ENCODE data around the gene GMPPB.
A peak's percentile ranks its signal among the peaks of the same experiment; 100 is the strongest.
"Not testable (repeated sequence)": the region's sequence is repeated elsewhere in the genome, so short reads cannot be mapped to it uniquely, and the experiment has no call there.

Gene GMPPB

DNA sequence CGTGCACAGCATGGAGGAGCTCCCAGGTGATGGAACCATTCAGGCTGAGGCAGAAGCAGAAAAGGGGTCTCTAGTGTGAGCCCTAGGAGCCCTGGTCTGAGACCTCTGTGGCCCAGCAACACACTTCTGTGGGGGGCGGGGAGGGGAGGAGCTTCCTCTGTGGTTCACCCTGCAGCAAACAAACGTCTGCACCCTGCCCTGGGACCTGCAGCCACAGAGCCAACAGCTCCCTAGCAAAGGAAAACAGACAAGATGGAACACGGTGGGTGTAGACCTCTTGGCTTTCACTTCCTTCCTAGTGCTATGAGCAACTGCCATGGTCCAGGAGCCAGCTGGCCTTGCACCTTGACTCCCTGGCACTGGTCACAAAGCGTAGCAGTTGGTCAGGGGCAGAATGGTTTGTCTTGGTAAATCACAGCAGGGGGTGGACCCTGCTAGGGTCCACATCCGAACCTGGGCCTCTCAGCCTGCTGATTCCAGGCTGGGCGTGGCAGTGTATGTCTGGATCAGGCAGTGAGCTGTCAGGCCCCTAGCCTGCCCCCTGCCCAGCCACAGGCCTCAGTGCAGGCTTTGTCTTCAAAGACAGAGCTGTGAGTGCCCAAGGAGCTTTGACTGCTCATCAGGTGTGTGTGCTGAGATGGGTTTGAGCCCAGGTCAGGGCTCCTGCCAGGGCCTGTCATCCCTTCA lies 11.0 kb downstream of the GMPPB start:
- no peak for DNase-seq

DNA sequence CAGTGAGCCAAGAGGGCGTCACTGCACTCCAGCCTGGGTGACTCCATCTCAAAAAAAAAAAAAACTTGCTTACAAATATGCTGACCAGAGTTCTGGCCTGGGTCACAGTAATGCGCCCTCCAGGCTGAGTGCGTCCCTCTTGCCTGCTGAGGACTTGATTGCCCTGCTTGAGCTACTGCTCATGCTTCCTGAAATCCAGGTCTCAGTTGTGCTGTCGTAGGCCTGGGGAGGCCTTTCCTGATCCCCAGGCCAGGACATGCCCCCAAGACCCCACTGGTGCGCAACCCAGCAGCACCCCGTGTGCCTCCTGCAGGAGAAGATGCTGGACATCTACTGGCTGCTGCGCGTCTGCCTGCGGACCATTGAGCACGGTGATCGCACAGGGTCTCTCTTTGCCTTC lies 11.6 kb downstream of the GMPPB start:
- no peak for DNase-seq

DNA sequence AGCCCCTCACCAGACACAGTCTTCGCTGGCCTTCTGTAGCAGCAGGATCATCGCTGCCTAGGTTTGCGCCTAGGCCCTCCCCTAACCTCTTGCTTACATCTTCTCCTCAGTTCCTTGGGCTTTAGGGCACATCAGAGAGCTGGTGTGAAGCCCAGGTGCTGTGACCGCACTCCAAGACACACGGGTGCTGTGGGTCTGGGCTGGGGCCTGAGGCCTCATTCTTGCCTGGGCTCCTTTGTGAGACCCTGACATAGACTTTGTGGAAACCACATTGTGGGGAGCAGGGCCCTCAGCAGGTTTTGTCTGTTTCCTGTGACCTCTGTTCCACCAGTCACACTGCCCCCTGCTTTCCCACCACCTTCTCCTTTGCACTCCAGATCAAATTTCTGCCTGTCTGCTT lies 12.3 kb downstream of the GMPPB start:
- no peak for DNase-seq

DNA sequence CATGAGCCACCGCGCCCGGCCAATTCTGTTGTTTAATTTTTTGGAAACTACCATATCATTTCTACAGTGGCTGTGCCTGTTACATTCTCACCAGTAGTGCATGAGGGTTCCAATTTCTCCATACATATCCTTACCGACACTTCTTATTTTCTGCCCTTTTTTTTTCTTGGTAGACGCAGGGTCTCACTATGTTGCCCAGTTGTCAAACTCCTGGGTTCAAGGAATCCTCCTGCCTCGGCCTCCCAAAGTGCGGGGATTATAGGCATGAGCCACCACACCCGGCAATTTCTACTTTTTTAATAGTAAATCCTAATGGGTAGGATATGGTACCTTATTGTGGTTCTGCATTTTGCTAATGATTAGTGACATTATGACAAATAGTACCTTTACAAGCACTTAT lies 13.9 kb downstream of the GMPPB start:
- no peak for DNase-seq

DNA sequence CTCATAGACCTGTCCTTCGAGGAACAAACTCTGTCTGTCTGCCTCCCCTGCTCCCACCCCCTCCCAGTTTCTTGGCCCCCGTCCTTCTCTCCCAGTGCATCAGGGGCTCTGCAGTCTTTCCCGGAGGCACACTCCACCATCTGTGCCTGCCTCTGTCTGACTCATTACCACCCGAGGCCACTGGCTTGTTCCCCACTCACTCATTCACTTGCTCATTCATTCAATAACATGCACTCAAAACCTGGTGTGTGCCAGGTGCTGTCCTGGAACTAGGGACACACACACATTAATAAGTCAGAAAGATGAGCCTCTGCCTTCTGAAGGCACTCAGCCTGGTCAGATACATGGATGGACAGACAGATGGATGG lies 16.7 kb downstream of the GMPPB start:
- DNase-seq: no peak

DNA sequence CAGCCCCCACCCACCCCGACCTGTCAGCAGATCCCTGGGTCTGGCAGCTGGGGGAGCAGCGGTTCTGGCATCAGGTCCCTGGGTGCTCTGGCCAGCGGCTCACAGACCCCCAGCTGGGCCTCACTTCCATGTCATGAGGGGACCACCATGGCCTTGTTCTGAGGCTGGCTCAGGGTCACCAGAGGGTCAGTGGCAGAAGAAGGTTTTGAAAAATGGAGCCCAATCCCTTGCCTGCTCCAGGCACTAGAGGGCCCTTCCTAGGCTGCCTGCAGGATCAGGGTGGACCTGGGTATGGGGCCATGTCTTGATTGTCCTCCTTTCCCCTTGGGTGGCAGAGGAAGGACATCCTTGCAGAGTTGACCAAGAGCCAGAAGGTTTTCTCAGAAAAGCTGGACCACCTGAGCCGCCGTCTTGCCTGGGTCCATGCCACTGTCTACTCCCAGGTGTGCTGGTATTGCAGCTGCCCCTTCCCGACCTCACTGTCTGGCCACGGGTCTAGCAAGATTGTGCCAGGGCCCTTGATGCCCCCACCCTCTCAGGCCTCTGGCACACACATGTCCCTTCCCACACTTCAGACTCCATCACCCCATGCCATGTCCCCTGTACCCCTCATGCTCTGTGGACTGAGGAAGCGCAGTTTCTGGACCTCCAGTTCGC lies 17.2 kb downstream of the GMPPB start:
- no peak for DNase-seq

DNA sequence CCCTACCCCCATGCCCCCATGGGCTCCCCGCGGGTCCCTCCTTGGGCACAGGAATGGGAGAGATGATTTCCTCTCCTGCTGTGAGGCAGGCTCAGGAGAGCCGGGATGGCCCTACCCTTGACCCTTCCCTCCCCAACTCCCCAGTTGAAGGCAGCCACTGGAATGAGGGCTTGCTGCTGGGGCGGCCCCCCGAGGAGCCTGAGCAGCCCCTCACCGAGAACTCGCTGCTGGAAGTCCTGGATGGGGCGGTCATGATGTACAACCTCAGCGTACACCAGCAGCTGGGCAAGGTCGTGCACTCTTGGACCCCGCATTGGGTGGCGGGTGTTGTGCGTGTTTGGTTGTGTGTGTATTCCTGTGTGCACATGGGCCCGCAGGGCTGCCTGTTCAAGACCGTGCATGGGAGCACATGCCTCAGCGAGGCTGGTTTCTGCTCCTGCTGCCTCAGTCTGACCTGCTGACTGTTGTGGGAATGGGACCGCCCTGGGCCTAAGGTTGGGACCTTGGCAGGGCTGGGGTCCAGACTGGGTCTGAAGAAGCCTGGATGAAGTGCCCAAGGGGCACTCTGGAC lies 18.3 kb downstream of the GMPPB start:
- DNase-seq: no peak

DNA sequence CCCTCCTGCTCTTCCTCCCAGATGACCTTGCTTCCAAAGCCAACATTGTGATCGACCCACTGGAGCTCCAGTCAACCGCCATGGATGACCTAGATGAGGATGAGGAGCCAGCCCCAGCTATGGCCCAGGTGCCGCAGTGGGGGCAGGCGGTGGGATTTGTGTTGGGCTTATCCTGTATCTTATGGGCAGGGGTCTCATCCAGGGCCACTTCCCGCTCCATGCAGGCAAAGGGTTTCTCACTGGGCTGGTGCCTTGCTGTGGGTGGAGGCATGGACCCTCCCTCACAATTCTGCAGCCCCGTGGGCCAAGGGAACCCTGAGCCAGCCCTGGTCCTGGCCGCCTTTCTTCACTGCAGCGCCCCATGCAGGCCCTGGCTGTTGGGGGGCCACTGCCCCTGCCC lies 19.1 kb downstream of the GMPPB start:
- DNase-seq: no peak

DNA sequence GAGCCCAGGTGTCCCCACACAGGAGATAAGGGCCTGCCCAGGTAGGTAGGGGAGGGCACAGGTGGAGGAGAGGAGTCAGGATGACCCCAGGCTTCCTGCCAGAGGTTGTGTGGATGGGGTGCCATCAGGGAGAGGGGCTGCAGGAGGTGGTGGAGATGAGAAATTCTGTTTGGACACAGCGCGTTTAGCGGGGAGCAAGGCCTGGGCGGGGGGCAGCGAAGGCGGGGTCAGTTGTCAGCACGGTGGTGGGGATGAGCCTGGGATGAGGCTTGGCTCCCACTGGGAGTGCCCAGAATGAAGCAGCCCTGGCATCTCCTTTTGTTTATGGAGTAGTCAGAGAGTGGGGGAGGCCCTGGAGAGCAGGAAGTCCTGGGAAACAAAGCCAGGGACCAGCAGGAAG lies 19.8 kb downstream of the GMPPB start:
- no peak for DNase-seq

DNA sequence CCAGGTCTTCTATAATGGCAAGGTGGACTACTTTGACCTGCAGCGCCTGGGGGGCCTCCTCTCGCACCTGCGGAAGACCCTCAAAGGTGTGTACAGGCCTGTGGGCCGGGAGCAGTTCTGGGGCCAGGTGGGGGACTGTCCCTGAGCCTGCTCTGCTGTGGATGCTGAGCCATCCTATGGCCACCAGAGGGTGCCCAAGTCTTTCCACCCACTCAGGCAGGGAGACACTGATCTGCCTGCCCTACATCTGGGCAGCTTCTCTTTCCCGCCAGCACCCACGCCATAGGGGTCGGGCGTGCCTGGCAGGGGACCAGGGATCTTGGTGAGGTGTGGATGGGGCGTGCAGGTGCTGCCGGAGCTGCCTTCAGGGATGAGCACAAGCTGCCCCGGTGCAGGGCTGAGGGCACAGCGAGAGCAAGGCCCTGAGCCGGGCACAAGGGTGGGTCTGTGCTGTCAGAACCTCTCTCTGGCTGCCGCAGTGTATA lies 20.3 kb downstream of the GMPPB start:
- DNase-seq: peak; percentile 63

DNA sequence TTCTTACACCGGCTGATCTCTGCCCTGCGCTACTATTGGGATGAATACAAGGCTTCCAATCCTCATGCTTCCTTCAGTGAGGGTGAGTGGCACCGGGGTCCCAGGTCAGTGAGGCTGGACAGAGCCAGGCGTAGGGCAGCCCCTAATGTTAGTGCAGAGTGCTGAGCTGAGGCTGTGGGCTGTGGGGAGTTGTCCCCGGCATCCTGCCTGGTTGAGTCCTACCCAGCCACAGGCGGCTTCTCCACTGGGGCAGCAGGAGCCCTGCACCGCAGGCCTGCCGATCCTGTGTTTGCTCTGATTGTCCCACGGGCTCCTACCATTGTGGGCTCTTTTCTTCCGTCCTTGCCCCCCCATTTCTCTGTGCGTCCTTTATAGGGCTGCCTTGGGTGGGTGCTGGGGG lies 21.1 kb downstream of the GMPPB start:
- DNase-seq: no peak

DNA sequence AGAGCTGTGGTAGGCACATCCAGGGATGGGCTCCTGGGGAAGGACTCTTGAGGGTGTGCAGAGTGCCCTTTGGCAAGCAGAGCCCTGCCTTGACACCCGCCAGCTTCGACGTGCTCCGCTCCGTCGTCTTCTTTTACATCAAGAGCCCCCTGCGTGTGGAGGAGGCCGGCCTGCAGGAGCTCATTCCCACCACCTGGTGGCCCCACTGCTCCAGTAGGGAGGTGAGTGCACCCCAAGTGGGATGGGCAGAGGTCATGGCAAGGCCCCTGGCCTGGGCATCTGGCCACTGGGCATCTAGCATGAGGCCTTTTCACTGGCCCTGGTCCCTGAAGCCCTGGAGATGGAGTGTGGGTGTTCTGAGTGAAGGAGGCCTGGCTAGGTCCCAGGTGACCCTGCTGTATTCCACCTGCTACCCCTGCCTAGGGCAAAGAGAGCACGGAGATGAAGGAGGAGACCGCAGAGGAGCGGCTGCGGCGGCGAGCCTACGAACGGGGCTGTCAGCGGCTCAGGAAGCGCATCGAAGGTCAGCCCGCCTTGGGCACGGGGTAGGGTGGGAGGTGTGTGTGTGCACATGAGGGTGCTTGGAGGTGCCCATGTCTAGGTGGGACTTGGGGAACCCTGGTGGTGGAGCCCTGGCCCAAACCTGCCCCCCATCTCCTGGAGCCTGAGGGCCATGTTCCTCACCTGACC lies 22.2 kb downstream of the GMPPB start:
- peak; percentile 8 for DNase-seq

DNA sequence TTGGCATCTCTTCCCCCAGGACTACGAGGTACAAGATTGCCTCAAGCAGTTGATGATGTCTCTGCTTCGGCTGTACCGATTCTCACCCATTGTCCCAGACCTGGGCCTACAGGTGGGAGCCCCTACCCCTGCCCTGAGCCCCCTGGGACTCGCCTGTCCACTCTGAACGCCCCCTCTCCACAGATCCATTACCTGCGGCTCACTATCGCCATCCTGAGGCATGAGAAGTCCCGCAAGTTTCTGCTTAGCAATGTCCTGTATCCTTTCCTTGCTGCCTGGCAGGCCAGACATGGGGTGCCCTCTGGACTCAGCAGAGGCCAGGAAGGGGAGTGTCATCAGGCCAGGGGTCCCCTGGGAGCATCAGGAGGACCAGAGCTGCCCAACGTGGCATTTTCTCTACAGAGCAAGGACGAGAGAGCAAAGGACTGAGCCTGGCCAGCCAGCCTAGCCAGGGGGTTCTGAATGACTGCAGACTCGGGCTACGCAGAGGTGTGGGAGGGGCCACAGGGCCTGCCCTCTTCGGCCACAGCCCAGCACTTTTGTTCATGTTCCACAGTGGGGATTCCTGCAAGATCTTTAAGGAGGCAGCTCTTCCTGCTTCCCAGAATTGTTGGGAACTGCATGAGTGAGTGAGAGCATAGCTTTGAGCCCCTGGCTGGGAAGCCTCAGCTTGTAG lies 23.2 kb downstream of the GMPPB start:
- no peak for DNase-seq

DNA sequence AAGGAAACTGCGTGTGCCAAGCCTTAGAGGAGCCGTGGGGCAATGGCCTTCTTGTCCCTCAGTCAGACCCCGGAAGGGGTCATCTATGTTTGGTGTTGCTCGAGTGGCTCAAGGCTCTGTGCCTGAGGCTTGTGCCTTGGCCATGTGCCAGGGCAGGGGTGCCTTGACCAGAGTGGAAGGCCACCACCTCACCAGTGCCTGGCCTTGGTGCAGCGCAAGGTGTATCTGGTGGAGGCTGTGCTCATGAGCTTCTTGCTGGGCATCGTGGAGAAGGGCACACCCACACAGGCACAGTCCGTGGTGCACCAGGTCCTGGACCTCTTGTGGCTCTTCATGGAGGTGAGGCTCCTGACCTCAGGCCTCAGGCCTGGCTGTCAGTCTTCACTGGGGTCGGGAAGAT lies 23.7 kb downstream of the GMPPB start:
- no peak for DNase-seq

DNA sequence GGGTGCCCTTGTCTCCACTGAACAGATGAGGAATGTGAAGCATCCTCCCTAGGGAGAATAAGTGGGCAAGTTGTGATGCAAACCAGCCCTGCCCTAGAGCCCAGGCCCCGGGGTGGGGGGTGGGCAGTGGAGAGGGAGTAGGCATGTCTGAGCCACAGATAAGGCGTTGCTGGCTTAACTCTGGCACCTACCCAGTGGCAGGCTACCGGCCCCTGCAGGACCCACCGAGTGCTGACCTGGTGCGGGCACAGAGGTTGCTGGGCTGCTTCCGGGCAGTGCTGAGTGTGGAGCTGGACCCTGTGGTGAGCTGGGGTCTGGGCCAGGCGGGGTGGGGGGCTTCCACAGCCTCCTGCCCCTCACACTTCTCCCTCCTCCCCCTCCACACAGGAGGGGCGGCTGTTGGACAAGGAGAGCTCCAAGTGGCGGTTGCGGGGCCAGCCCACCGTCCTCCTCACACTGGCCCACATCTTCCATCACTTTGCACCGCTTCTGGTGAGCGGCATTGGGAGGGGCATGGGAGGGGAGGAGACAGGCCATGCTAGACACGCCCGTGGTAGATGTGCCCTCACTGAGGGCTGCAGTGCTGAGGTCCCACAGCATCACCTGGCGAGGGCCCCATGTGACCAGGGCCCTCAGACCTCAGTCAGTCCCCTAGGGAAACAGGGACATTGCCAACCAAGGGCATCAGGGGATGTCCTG lies 24.3 kb downstream of the GMPPB start:
- DNase-seq: no peak

DNA sequence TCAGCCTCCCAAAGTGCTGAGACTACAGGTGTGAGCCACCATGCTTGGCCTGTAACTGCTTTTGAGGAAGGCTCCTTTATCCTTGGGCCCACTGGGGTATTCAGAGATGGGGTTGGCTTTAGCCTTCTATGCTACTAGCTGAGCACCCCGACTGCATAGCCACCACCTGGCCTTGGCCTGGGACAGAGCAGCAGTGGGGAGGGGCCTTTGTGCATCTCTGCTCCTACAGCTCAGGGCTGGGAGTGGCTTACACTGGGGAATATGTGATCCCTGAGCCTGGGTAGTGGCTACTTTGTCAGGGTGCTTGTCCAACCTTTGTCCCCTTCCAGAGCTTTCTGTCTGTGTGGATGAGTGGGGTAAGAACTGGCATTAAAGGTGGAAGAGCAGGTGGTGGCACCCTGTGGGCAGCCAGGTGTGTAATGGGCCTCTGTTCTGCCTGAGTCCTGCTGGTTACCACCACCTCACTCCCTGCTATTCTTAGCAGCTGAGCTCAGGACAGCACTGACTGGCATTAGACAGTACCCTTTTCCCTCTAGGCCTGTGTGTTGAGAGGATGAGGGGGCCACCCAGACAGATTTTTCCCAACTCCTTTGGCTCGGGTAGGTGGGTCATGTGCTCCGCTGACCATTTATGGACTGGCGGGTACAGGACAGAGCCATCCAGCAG lies 28.3 kb downstream of the GMPPB start:
- not testable (repeated sequence) for DNase-seq

DNA sequence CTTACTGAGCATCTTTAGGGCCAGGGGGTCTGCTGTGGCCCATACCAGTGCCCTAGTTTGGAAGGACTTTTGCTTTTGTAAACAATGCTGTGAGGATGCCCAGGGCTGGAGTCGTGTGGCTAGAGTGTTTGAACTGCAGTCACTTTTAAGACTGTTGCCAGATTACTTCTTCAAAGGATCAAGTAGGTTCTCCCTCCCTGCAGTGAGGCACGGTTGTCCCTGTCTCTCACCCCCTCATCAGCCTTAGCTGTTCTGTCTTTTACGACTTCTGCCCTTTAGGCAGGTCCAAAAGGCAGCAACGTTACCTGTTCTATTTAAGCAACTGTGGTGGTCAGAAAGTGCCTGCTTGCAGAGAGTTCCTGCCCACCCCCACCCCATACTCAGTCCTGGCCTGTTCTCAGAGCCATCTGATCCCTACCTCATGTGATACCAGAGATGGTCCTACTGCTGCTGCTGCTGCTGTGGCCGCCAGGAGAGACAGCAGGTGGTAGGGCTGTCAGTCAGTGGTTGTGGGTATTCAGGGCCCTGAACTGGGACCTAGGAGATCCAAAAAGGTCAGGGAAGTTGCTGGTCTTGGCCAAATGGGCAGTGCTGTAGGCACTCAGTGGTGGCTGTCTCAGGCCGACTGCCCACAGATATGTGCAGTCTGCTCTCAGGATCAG lies 29.2 kb downstream of the GMPPB start:
- DNase-seq: not testable (repeated sequence)

DNA sequence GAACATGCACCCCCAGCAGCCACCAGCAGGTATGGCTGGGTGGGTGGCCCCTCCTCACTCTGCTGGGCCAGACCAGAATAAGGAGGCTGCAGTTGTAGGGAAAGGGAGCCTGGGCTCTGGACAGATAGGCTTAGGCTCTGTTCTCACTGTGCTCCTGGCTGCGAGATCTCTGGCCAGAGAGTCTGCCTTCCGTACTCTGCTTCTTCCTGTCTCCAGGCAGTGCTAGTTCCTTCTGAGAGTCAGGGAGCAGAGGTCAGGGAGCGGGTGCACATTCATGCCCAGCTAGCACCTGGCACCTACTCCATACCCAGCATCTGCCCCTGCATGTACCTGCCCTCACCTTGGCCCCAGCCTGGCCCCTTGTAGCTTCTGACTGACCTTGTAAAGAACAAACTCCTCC lies 32.3 kb downstream of the GMPPB start:
- DNase-seq: not testable (repeated sequence)

DNA sequence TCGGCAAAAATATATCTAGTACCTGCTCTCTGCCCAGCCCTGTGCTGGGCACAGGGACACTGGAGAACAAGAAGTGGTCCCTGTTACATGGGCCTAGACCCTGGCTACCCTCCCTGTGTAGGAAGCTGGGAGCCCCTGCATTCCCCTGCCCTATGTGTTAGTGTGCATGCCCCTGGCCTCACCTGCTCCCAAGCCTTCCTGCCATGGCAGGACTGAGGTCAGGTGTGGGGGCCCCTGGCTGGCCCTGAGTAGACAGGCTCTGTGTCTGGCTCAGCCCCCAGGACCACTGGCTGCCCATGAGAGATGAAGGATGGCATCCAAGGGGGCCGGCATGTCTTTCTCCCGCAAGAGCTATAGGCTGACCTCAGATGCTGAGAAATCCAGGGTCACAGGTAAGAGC lies 32.9 kb downstream of the GMPPB start:
- not testable (repeated sequence) for DNase-seq

DNA sequence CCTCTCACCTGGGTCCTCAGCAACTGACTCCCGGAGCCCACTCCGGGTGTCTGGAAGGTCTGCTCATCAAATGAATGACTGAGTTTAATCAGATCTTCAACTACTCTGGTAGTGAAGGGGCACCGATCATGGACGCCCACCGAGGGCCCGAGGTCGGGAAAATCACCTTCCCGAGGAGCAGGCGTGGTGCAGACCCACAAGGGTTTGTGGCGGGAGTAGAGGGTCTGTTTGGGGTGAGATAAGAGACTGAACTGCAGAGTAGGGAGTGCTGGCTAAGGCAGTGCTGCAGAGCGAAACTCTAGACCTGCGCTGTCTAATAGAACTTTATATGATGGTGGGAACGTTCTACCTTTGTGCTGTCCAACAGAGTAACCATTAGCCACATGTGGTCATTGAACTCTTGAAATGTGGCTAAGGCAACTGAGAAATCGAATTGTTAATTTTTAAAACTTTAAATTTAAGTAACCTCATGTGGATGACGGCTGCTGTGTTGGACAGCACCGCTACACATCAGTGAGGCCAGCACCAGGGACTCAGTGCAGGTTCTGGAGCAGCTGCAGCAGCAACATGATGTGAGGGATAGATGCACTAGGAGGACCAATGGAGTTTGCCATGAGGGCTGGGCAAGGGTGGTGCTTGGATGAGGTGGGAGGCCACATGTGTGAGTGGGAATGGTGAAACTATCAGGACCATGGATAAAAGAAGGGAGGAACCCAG lies 33.7 kb downstream of the GMPPB start:
- not testable (repeated sequence) for DNase-seq

All from DMS53 (cell line).